Measurements from ENCODE around the gene SLC13A3.

The SLC13A3 gene

GRCh38 chr20:46637020-46637419 lies 14.2 kb downstream of the SLC13A3 start:
- H4K20me1 ChIP-seq (ENCODE audit: low read depth, low read length) = no peaks in the 10 kb centered on the region
- no peak overlapping the region for H3K27ac ChIP-seq (ENCODE audit: low read depth, low read length)
- no peak overlapping the region for H3K4me2 ChIP-seq (ENCODE audit: low read depth, low read length, poor library complexity, severe bottlenecking)
- no peaks in the 10 kb centered on the region for H3F3A ChIP-seq (ENCODE audit: insufficient read depth)
- no peaks in the 10 kb centered on the region for H3K9me2 ChIP-seq (replicated peaks; ENCODE audit: insufficient read depth, low read length)
- no peaks in the 10 kb centered on the region; the same call in 1 of the 2 replicates for H3K27me3 ChIP-seq (ENCODE audit: low read length)
- no peak for TF ChIP-seq CTCF (IDR thresholded peaks at IDR 0.05; ENCODE audit: insufficient read depth, low read length, poor library complexity, severe bottlenecking)
- TF ChIP-seq EZH2phosphoT487 (conservative IDR thresholded peaks at IDR 0.05; ENCODE audit: low read length) = no peak
- H2AFZ ChIP-seq (ENCODE audit: low read depth, low read length, severe bottlenecking) = no peak overlapping the region
- no peaks in the 10 kb centered on the region for H3K9me3 ChIP-seq (ENCODE audit: insufficient read depth, low read length)
- H3K9ac ChIP-seq (ENCODE audit: low read length) = no peak overlapping the region
- no peaks in the 10 kb centered on the region for H3K36me3 ChIP-seq (ENCODE audit: low read length)
- no peak overlapping the region for H3K4me3 ChIP-seq (ENCODE audit: insufficient read depth, low read length, poor library complexity, severe bottlenecking)
- no peaks in the 10 kb centered on the region for H3K79me2 ChIP-seq (ENCODE audit: insufficient read depth, low read length)

GRCh38 chr20:46636514-46636913 lies 14.7 kb downstream of the SLC13A3 start:
- H3F3A ChIP-seq (ENCODE audit: insufficient read depth) = no peaks in the 10 kb centered on the region

GRCh38 chr20:46635514-46636136 lies 15.6 kb downstream of the SLC13A3 start:
- no peaks in the 10 kb centered on the region for H4K20me1 ChIP-seq (ENCODE audit: low read depth, low read length)
- no peak for TF ChIP-seq EZH2phosphoT487 (conservative IDR thresholded peaks at IDR 0.05; ENCODE audit: low read length)
- TF ChIP-seq CTCF (IDR thresholded peaks at IDR 0.05; ENCODE audit: insufficient read depth, low read length, poor library complexity, severe bottlenecking) = no peak

More at GRCh38 chr20:46636514-46636913, 14.7 kb downstream of the SLC13A3 start:
- Histone ChIP-seq H2AFZ (ENCODE audit: low read depth, low read length, severe bottlenecking) (no peak overlapping the region), H3K36me3 (ENCODE audit: low read length) (no peaks in the 10 kb centered on the region), H3K27me3 (ENCODE audit: low read length) (no peaks in the 10 kb centered on the region; the same call in 1 of the 2 replicates), H3K79me2 (ENCODE audit: insufficient read depth, low read length) (no peaks in the 10 kb centered on the region), H3K4me2 (ENCODE audit: low read depth, low read length, poor library complexity, severe bottlenecking) (no peak overlapping the region), H4K20me1 (ENCODE audit: low read depth, low read length) (no peaks in the 10 kb centered on the region), H3K4me3 (ENCODE audit: insufficient read depth, low read length, poor library complexity, severe bottlenecking) (no peak overlapping the region), H3K9me2 (replicated peaks; ENCODE audit: insufficient read depth, low read length) (no peaks in the 10 kb centered on the region), H3K9me3 (ENCODE audit: insufficient read depth, low read length) (no peaks in the 10 kb centered on the region), H3K9ac (ENCODE audit: low read length) (no peak overlapping the region), H3K27ac (ENCODE audit: low read depth, low read length) (no peak overlapping the region)
- TF ChIP-seq CTCF (IDR thresholded peaks at IDR 0.05; ENCODE audit: insufficient read depth, low read length, poor library complexity, severe bottlenecking) = no peak

More at GRCh38 chr20:46635514-46636136, 15.6 kb downstream of the SLC13A3 start:
- Histone ChIP-seq H3K4me2 (ENCODE audit: low read depth, low read length, poor library complexity, severe bottlenecking) (no peak overlapping the region), H3K9me2 (replicated peaks; ENCODE audit: insufficient read depth, low read length) (no peaks in the 10 kb centered on the region), H3K79me2 (ENCODE audit: insufficient read depth, low read length) (no peaks in the 10 kb centered on the region), H3K9ac (ENCODE audit: low read length) (no peak overlapping the region), H3K4me3 (ENCODE audit: insufficient read depth, low read length, poor library complexity, severe bottlenecking) (no peak overlapping the region), H3K27ac (ENCODE audit: low read depth, low read length) (no peak overlapping the region), H3F3A (ENCODE audit: insufficient read depth) (no peaks in the 10 kb centered on the region), H3K27me3 (ENCODE audit: low read length) (no peaks in the 10 kb centered on the region; the same call in 1 of the 2 replicates), H2AFZ (ENCODE audit: low read depth, low read length, severe bottlenecking) (no peak overlapping the region), H3K9me3 (ENCODE audit: insufficient read depth, low read length) (no peaks in the 10 kb centered on the region), H3K36me3 (ENCODE audit: low read length) (no peaks in the 10 kb centered on the region)
